Tongue (tissue), 2 donors: ENCODE results near the gene C1QTNF6. TPM values are rescaled to one million over a fixed set of nuclear protein-coding genes. Genes with fewer than 3 reads are reported as not detected.
"Not testable (repeated sequence)": the region's sequence is repeated elsewhere in the genome, so short reads cannot be mapped to it uniquely, and the experiment has no call there.

Experiments used
- DNase-seq: peaks from one replicate; pipeline ENCODE4 v3.0.0-alpha.2; 2015
- total RNA-seq: library from RNA; depleted of rRNA; stranded (reverse); fragments of >200 nt; gene quantifications from one replicate; pipeline ENCODE4 v1.2.3, GENCODE V29; 2014

Gene C1QTNF6
- total RNA-seq, 1 donor from 2014 or later: 8.9 TPM

DNA sequence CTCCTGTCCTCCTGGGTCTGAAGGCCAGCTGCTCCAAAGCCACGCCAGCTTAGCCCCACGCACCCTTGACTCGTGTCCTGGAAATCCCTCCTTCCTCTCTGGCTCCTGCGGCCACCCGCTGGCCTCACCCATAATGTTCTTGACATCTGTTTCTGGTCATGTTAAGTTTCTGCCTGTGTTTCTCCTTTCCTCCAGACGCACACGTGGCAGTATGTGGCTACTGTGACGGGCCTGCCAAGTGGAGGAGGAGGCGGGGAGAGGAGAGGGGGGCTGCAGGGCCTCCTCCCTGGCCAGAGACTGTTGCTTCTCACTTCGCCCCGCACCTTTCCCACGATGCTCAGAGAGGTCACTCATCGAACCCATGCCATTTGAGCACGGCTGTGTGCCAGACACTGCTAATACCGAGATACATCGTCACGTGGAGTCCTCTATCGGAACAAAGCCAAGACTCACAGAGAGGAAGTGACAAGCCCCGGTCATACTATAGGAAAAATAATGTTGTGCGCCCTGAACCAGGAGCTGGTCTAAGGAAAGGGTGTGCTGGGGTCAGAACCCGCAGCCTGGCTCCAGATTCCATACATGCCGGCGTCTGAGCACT, 11.5 kb downstream of the C1QTNF6 start:
- peak; percentile 91 for DNase-seq

DNA sequence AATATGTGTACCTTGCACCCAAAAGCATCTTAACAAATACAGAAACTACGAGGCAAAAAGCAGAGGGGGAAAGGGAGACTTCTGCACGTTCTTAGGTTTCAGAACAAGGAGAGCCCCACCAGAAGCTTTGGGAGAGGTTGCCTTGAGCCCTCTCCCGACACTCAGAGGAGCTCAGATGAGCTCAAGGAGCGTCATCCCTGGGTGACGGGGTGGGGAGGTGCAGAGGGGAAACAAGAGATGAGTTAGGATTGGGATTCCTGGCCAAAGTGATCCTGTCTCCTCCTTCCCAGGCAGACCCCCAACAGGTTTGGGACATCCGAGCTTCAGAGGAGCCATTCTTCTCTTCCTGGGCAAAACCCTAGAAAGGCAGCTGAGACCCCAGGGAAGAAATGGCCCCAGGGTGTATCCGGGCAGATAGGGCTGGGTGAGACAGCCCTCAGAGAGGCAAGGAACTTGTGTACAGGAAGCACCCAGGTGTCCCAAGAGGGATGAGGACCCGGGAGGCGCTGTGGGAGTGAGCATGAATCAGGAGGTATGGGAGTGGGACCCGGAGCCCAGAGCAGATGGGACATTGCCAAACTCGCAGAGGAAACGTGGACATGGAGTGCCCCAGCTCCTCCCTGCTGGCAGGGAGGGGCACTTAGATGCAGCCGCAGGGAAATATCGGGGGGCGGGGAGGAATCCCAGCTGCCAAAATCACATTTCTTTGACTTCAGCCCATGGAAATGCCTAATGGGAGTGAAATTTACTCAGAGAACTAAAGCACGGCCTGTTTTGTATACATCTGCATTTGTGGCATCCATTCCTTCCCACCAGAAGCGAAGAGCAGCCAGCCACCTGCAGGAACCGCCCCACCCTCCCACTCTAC, 12.4 kb downstream of the C1QTNF6 start:
- peak; percentile 47 for DNase-seq

DNA sequence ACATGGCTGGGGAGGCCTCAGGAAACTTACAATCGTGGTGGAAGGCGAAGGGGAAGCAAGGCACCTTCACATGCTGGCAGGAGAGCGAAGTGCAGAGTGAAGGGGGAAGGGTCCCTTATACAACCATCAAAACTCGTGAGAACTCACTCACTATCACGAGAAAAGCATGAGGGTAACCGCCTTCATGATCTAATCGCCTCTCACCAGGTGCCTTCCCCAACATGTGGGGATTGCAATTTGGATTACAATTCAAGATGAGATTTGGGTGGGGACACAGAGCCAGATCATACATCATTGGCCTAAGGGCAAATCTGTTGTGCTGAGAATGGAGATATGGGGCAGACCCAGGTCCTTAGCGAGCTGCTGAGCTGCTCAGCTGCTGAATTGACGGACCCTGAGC, 13.1 kb downstream of the C1QTNF6 start:
- DNase-seq: no peak

DNA sequence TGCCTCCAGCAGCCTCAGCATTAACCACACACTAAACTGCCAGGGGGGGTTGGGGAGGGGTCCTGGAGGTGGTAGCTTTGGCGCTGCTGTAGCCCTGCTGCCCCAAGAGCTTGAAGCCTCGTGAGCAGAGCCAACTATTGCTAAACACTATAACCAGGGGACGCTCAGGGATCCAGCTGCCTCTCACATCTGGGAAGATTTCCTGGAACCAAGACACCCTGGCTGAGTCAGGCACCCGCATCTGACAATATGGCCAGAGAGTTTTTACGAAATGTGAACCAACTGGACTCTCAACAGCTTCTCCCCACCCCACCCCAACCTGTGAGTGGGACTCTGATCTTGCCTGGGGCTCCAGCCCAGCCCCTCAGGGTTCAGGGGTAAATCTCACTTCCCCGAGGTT, 14.3 kb downstream of the C1QTNF6 start:
- DNase-seq: peak; percentile 24

DNA sequence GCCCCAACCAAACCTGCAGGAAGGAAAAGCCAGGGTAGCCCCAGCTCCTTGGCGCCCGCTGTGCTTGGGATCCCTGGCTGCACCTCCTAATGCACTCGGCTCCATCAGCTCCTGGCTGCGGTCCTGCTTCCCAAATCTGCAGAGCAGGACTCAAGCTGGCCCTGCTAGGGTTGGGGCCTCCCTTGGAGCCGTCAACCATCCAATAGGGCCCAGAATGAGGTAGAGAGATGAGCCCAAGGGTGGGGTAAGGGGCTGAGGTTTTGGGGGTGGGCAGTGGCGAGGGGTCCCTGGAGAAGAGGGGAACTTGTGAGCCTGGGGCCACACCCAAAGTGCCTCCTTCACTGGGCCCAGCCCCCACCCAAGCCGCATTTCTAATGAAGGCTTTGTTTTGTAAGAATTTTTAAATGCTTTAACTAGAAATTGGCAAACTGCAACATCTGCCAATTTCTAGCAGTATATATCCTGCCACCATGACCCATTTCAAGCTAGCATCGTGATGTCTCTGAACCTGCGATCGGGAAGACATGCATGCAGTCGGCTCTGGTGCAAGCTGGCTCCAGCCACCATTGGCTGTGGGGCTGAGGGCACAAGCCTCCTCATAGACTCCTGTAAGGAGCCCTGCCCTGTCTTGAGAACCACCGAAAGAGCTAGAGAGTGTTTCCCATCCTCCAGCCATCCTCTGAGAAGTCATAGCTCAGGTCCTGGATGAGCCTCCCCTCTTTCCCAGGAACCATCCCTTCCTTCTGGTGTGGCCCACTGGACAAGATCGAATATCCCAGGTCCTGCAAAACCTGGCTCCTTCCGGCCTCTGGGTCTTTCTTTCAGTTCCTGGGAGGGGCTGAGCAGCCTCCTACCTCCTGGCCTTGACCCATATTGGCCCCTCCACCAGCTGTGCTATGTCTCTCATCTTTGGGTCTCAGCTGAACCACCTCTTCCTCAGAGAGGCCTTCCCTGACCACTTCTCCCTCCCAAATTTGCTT, 15.5 kb downstream of the C1QTNF6 start:
- no peak for DNase-seq

DNA sequence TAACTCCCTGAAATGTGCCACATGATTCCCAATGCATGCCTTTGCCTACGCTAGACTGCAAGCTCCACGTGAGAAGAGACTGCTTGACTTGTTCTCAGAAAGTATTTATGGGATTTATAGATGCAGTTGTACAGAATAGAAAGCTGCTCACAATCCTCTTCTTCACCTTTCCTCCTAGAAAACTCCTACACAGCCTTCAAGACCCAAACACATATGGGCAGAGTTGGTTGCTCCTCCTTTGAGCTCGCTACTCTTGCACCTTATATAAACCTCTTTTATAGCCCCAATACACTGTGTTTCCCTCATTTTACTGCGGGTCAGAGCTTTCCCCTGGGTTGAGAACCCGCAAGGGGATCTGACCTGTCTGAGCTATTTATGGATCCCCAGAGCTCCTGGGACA, 16.4 kb downstream of the C1QTNF6 start:
- no peak for DNase-seq

DNA sequence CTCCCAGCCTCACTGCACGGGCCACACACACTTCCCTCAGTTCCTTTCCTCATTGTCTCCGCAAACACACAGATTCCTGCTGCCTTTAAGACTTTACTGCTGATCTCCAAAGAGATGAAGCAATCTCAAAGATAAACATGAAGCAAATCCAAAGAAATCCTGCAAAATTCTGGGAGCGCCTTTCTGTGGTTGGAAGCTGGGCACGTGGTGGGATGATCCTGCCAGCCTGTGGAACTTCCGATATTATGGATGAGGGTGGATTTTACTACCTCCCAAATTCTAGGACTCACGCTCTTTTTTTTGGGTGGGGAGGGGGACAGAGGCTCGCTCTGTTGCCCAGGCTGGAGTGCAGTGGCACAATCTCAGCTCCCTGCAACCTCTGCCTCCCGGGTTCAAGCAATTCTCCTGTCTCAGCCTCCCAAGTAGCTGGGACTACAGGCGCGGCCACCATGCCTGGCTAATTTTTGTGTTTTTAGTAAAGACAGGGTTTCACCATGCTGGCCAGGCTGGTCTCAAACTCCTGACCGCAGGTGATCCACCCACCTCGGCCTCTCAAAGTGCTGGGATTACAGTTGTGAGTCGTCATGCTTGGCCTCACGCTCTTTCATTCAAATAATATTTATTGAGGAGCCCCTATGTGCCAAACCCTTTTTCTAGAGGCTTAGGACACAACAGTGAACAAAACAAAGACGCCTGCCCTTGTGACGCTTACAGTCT, 17.2 kb downstream of the C1QTNF6 start:
- DNase-seq: not testable (repeated sequence)

DNA sequence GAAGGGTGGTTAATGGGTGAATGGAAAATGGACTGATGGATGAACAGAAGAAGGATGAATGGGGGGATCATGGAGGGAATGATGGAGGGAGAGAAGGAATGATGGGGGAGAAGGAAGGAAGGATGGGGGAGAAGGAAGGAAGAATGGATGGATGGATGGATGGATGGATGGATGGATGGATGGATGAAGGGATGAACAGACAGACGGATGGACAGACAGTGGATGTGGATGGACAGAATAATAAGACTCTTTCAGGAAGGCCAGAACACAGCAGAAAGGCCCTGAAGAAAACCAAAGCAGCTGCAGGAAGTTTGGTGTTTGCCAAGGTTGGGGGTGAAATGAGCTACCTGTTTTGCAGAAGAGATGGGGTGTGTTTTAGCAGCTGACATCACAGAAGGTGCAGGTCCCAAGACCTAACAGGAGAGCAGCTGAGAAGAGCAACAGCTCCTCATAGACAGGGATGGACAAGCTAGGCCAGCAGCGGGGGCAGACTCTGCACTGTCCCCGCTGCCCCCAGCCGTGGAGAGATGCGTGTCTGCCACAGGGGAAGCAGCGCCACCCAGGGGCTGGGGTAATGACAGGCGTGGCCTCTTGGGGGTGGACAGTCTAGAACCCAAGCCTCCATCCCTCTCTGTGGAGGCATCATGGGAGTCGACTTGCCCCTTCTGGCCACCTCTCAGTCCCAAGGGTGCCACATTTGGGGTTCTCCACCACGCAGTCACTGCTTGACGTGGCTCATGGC, 17.9 kb downstream of the C1QTNF6 start:
- no peak for DNase-seq

DNA sequence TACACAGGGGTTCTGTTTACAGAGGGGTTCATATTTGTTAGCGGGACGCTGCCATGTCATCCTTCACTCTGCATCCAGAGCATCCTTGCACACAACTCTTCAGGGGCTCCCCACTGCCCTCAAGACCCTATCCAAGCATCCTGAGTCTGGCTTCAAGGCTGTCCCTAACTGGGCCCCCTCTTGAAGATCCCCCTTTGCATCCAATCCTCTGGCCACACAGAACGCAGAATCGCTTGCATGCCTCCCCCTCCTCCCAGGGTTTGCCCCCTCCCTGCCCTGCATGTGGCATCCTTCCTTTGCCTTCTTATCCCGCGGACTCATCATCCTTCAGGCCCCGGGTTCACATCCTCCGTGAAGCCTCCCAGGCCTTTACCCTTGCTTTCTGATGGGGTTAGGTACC, 18.6 kb downstream of the C1QTNF6 start:
- DNase-seq: no peak

DNA sequence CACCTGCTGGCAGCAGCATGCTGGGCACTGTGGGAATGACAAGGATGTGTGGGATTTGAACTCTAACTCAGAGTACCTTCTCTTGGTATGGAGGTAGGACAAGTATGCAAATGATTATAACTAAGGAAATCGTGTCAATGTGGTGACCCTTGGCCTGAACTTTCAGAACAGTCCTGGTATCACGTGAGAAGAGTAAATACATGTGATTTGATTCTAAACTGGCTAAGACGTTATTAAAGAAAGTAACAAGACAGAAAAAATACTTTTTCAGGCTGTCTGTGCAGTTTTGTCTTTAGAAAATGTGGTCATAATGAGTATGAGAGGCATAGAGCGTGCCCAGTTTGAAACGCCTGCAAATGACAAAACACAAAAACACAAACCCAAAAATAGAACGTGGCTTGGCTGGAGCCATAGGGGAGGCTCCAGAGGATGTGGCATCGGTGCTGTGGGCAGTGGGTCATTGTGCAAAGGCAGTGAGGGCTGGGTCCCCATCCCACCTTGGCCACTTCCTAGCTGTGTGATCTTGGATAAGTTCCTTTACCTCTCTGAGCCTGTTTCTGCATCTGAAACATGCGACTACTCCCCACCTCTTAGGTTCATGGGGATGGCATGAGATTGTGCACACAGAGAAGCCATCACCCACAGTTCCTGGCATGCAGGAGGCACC, 19.9 kb downstream of the C1QTNF6 start:
- no peak for DNase-seq

DNA sequence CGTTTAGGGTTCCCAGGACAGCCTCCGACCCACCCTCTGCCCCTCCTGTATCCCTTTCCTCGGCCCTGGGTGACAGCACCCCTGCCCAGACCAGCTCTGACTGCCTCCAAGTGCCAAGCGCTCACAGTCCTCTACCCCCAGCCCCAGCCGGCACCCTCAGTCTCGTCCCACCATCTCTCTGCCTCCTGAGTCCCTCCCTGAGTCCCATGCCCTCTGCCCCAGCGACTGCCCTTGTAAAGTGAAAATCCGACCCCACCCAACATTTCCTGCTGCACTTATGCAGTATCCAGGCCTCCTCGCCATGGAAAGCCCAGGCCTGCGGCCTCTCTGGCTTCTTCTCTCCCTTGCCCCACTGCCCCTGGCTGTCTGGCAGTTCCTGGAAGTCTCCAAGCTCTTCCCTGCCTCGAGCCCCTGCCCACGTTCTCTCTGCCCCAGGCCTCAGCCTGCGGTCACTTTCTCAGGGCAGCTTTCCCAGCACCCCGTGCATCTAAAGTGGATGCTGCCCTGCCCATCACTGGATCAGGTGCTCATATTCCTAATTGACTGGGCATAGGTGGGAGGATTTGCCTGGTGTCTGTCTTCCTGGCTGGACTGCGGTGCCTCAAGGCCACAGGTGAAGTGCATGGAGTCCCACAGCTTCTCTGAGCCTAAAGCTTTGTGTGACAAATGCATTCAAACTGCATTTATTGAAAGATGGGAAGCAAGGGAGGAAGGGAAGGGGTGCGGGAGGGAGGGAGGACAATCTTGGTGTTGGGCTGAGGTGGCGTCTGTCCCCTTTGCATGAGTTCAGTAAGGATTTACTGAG, 20.7 kb downstream of the C1QTNF6 start:
- no peak for DNase-seq

DNA sequence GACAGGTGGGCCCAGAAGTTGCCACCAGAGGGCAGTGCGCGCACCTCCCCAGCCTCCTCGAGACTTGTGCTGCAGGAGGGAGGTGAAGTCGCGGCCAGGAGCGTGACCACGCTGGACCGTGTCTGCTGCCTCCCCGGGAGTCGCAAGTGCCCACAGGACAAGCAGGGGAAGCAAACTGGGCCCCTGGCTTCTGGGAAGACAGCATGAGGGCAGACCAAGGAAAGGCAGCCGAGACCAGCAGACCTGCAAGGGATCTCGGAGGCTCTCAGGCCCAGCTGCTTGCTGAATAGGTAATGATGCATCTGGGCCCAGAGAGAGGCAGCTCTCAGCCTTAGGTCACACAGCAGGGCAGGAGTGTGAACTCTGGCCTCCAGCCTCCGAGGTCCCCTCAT, 21.4 kb downstream of the C1QTNF6 start:
- peak; percentile 87 for DNase-seq

DNA sequence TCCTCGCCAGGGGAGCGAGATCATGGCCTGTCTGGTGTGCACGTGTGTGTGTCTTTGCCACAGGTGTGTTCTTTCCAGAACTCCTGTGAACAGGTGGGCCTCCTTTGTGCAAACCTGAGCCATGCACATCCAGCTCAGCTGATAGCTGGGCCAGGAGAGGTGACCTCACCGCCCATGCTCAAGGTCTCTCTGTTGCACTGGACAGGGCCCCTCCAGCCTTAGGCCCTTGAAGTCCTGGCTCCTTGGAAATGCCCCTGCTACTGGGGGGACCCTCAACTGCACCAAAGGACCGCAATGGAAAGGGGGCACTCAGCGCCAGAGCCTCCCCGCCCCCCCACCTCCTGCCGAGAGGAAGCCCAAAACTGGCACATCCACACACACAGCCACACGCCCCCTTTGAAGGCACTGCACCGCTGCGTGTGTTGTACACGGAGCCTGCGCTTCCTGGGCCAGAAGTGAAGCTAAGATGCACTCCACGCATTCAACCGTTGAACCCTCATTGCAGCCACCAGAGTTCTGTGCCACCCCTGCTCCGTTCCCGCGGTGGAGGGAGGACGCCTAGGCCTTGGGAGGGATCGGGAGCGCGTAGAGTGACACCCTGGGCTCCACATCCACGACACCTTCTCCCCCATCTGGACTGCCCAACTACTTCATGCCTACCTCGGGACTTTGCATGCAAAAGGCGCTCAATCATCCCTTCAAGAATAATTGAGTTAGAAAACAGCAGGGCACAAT, 21.9 kb downstream of the C1QTNF6 start:
- DNase-seq: no peak

DNA sequence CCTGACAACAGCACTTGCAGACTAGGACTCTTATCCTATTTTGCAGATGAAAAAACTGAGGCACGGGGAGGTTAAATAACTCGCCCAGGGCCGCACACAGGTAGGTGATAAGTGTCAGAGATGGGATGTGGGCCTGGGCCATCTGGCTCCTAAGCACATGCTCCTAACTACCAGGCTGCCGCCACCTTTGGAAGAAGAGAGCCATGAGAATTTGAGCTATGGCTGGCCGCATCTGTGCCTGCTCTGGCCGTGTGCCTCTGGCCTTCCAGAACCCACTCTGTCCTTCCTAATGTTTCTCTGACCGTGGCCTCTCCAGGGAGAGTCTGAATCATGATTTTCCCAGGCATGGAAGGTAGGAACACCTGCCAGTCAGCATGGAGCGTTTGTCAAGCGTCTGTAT, 23.0 kb downstream of the C1QTNF6 start:
- DNase-seq: no peak

DNA sequence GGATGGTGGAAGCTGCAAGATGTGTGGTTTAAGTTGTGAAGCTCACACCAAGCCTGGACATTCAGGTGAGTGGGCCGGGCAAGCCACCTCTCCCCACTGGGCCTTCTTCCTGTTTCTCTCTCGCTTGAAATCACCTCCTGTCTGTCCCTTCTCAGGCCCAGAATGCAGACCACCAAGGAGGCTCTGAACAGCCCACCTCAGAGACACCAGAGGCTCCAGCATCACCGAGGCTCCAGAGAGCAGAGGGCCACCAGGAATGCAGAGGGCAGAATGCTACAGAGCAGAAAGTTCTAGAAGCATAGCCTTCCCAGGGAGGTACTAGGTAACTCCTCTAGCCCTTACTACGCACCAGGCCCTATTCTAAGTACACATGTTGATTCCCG, 23.6 kb downstream of the C1QTNF6 start:
- no peak for DNase-seq

DNA sequence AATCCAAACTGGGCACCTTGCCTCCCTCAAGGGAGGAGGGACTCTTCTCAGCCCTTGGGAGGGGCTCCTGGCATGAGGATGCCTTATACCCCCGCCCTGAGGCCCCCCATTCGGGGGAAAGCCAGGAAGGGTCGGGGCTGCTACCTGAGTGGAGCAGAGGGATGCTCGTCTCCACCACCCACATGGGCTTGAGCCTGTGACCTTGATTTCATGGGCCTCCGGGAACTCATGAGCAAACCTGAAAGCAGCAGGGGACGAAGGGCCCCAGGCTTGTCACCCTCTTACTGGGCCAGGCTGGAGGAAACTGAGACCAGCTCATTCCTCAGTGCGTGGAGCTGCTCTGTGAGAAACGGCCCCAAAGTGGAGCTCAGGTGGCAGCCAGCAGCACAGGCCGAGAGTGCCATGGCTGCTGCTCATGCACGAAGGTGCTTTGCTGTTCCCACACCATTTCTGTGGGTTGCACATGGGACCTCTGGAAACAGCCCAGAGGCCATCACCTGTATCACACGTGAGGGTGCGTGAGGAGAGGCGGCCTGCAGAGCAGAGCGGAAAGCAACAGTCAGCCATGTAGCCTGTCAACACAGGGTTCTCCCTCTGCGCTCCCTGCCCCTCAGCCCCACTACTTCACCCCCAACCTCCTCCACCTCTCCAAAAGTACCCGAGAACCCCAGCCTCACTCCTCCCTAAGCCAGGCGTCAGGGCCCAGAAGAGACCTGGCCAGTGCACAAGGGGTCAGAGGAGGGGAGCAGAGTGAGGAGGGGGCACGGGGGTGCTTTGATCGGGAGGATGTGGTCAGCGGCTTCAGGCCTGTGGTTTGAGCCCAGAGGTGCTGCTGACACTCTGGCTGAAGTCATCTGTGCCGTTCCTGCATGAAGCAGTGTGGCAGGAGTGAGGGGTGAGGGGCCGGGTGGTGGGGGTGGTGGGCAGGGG, 24.2 kb downstream of the C1QTNF6 start:
- no peak for DNase-seq

DNA sequence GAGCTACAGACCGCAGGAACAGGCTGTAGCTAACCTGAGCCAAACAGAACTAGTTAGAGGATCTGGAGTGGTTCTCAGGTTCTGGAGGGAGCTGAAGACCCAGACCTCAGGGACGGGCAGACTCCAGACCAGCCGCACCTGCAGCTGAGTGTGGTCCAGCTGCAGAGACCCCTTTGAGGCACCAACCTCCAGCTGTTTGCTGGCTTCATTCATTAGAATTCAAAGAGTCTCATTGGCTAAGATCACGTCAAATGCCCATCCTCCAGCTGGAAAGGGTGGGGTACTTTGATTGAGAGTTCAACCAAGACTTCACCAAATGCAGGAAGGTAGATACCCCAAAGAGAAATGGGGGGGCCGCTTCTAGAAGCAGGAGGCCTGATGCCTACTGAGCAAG, 25.0 kb downstream of the C1QTNF6 start:
- no peak for DNase-seq
